Right ventricle myocardium superior (tissue), 1 donor: Measurements from ENCODE around the gene TTC16. TPM values are rescaled to one million over a fixed set of nuclear protein-coding genes. Genes with fewer than 3 reads are reported as not detected.
A peak's percentile ranks its signal among the peaks of the same experiment; 100 is the strongest.

Experiments used
- ATAC-seq: fragments of 200-7000 bp; cut with Tn5 transposase; one replicate; pipeline ENCODE4 v1.9.1; 2020; ENCODE audit warnings: mild to moderate bottlenecking; ENCODE audit not compliant: poor library complexity
- DNase-seq: peaks from one replicate; pipeline ENCODE4 v3.0.0-alpha.2; 2020
- intact Hi-C: fragments of 100-400 bp; cut with DNase I; formaldehyde crosslinking; loops from one replicate; pipeline ENCODE4 v1.11.2; 2022
- total RNA-seq: library from RNA; stranded (reverse); fragmentation: NEBNext Ultra II Directional; extraction: Animal tissue kit (Norgen Biotek cat#: 25700); gene quantifications from one replicate; pipeline ENCODE4 v1.2.1, GENCODE V29; 2021
- donor health status: DM: no; HTN: yes; CAD: no; lungs with severe emphysema.

Gene TTC16
- total RNA-seq, 1 donor from 2014 or later, result 0.48 TPM

DNA sequence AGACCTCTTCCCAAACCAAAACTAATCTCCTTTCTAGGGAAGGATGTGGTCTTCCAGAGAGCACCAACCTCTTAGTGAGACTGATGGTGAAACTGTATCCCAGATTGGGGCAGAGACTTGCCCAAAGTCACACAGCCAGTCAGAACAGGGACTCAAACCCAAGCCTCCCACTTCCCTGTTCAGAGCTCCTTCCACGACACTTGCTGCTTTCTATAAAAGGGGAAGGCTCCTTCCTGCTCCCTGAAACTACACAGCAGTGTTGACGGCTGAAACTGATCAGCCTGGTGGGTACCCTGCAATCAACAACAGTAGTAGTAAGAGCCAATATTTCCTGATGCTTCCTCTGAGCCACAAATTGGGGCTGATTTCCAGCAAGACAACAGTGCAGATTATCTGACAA is 17.7 kb downstream of the TTC16 start:
- intact Hi-C loops, result loop anchor here (2.0 to 5.0 kb wide), 2 partner anchors 143 to 231 kb away; no protein-coding TSS in a partner anchor
- ATAC-seq (no peak), DNase-seq (no peak)

- peak; percentile 58 for DNase-seq
- intact Hi-C loops, result loop anchor here (2.0 to 5.0 kb wide), 2 partner anchors 143 to 232 kb away; no protein-coding TSS in a partner anchor
- no peak for ATAC-seq
Observed at GRCh38 chr9:127734247-127734746, 18.4 kb downstream of the TTC16 start.

DNA sequence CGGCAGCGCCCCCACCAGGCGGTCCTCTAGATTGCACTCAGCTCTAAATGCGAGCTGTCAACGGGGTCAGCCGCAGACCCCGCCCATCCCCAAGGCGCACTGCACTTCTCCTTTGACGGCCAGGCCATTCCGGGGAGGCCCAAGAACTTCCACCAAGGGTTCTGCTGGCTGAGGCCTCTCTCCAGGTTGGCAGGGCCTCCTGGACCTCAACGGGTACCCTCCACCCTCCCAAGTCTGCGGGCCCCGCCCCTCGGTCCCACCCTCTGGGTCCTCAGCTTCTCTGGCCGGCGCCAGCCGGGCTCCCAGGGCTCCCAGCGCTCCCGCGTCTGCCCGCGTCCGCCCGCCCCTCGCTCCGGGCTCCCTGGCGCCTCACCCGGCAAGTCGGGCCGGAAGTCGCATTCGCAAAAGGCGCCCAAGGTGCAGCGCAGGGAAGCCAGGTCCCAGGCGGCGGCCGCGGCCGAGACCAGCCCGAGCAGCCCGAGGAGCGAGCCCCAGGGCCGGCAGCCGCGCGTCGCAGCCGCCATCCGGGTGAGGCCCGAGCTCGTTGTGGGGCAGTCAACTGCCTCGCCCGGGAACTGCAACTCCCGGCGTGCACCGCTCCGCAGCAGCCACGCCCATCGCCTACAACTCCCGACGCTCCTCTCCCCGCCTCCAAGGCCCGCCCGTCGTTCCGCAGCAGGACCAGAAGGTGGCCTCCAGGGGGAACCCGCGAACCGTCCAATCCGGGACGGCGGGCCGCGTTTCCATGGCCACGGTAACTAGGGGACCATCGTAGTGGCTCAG is 19.1 kb downstream of the TTC16 start, which contains the start of gene TOR2A:
TOR2A (minus strand) TSS at position 548 of the 783 bp plus-strand sequence; CDS start at position 524, 24 bp downstream.
- peak; percentile 97 for ATAC-seq
- peak; percentile 98 for DNase-seq
- intact Hi-C loops, result loop anchor here (1.0 to 5.0 kb wide), 5 partner anchors 47 to 233 kb away; no protein-coding TSS in a partner anchor

DNA sequence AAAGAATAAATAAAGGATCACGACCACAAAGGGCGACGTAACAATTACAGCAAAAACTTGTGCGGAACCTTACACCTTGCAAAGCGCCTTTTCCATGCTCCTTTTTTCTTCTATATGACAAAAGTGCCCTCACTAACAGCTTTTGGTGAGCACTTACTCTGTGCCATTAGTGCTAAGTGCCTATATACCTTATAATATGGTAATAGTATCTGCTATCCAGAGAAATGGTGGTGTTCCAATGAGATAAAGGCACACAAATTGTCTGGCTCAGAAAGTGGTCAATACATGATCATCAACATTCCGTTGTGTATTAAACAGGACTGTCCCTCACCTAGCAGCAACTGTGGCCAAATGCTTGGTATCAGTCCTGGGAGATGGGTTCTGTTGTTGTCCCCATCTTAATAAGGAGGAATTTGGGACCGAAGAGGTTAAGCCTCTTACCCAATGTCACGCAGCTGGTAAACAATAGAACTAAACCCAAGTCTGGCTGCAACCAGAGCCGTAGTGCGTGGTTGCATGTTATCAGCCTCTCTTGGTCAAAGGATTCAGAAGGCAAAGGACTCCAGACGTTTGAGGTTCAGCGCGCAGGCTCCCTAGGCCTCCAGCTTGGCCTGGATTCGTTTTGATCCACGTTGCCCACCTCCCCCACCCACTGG is 19.8 kb downstream of the TTC16 start:
- DNase-seq (no peak), ATAC-seq (no peak)
- intact Hi-C loops, result loop anchor here (1.0 to 5.0 kb wide), 4 partner anchors 47 to 186 kb away; no protein-coding TSS in a partner anchor

- intact Hi-C loops, result loop anchor here (5.0 kb wide), 2 partner anchors 44 to 129 kb away; no protein-coding TSS in a partner anchor
- DNase-seq, result no peak
Observed at GRCh38 chr9:127738666-127739065, 22.8 kb downstream of the TTC16 start.

GRCh38 chr9:127739614-127740330 is 23.9 kb downstream of the TTC16 start:
- intact Hi-C loops, result loop anchor here (5.0 kb wide), 2 partner anchors 43 to 128 kb away; no protein-coding TSS in a partner anchor
- DNase-seq (peak; percentile 77), ATAC-seq (peak; percentile 16)

More at GRCh38 chr9:127738666-127739065, 22.8 kb downstream of the TTC16 start:
- ATAC-seq, result no peak

DNA sequence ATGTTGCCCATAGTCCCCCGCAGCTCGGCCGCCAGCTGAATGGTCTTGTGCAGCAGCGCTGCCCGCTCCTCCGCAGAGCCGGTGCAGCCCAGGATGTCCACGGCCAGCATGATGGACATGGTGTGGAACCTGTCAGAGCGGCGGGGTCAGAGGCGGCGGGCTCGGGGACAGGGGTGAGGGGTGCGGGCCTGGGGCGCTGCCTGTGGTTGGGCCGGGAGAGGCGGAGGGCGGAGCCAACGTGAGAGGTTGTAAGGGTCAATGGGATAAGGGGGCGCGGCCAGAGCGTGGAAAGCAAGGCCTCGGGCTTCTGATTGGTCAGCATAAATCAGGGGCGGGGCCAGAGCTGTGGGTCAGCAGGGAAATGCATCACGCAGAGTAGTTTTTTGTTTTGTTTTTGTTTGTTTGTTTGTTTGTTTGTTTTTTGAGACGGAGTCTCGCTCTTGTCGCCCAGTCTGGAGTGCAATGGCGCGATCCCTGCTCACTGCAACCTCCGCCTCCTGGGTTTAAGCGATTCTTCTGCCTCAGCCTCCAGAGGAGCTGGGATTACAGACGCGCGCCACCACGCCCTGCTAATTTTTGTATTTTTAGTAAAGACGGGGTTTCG is 26.1 kb downstream of the TTC16 start:
- peak; percentile 85 for DNase-seq
- peak; percentile 86 for ATAC-seq
- intact Hi-C loops, result no loop called here

DNA sequence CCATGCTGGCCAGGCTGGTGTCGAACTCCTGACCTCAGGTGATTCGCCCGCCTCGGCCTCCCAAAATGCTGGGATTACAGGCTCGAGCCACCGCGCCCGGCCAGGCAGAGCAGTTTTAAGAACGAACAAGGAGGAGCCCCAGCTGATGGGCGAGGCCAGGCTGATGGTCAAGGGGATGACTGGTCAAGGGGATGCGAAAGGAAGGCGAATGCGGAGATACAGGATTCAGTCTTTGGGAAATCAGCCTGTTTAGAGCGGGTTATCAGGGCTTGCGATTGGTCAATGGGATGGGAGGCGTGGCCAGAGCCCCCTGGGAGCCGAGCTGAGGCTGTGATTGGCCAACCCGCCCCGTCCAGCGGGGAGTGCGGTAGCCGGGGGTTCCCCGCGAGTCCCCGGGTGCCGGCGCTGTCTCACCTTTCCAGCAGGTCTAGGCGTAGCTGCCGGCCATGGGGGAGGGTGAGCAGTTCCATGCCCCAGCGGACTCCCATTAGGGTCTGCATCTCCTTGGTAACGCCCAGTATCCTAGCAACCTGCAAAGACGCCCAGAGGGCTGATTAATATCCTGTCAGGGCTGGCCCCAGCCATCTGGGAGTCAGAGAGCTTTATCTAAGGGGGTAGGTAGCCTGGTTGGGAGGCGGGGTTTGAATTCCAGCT is 26.7 kb downstream of the TTC16 start:
- ATAC-seq (peak; percentile 36), DNase-seq (no peak)
- intact Hi-C loops, result no loop called here

DNA sequence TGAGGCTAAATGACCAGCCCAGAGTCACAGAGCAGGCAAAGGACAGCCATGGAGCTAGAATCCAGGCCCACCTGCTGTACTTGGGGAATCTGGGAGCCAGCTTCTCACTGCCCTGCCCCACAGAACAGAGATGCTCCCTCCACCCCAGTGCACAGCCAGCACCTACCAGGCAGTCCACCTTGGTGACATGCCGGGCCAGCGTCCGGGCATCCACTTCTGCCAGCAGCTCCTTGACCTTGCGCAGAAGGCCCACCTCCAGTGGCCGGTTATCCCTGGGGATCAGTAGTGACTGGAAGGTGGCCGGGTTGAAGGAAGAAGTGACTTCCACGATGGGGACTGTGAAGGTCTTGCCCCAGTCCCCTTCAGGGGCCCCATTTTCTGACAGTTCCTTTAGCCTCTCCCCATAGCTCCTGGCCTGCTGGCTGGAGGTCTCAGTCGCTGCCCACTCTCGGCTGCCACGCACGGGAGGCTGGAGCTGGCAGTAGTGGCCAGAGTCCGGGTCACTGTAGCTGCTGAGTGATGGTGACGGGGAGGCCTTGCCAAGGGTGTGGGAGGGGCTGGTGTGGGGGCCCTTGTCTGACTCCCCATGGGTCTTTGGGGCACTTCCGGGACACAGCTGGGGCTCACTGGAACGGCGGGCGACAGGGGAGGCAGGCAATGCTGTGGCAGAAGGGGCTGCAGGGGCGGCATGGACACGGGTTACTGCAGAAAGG is 28.7 kb downstream of the TTC16 start:
- intact Hi-C loops, result no loop called here
- ATAC-seq (no peak), DNase-seq (no peak)

- ATAC-seq (no peak), DNase-seq (no peak)
- intact Hi-C loops, result no loop called here
Observed at GRCh38 chr9:127746959-127747569, 31.2 kb downstream of the TTC16 start.

DNA sequence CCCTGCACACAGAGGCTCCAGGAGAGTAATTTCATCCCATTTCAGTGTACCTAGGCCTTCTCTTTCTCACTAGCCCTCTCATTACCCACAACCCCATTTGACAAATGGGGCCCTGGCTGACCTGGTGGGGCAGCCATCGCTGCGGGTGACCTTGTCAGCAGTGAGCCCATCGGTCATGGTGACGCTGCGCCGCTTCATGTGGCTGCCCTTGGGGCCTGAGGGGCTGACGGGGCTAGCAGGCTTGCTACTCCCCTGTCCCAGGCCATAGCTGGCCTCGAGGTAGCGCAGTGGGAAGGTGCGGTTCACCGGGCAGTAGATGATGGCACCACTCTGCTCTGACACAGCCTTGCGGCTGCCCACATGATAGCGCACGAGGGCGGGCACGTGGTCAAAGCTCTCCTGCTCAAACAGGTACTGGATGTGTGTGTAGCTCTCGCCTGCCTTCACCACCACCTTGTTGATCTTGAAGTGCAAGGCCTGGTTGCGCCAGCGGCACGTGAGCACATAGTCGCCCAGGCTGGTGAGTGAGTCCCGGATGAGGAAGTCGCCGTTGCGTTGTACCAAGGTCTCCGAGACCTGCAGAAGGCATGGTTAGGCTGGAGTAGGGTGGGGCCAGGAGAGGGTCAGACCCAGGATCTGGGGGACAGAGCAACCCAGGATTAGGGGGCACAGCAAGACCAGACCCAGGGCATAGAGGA is 33.4 kb downstream of the TTC16 start:
- no peak for DNase-seq
- intact Hi-C loops, result no loop called here
- no peak for ATAC-seq

GRCh38 chr9:127751269-127752054 is 35.6 kb downstream of the TTC16 start:
- peak; percentile 30 for ATAC-seq
- intact Hi-C loops, result no loop called here
- no peak for DNase-seq

DNA sequence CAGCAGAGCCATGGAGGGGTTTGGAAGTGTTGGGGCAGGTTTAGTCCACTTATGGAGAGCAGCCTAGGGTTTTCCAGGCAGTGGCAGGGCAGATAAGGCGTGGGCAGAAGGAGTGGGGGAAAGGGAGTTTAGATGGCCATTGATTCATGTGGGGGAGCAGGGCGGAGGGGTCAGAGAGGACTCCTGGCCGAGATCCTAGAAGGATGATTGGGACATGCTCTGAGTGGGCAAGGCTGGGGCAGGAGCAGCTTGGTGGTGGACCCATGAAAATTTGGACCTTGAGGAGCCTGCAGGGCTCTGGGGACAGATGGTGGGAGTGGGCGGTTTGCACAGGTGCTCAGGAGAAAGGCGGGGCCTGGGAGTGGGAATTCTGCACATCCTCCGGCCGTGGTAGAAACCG is 37.3 kb downstream of the TTC16 start:
- intact Hi-C loops, result no loop called here
- ATAC-seq, result no peak
- DNase-seq, result no peak

GRCh38 chr9:127753622-127754021 is 37.7 kb downstream of the TTC16 start:
- DNase-seq, result no peak
- intact Hi-C loops, result no loop called here
- ATAC-seq, result no peak
